NCI-H146 treated with DMSO at 0.1 percent for 48 hours (cell line): ENCODE measurements around the gene COL18A1.

Experiments
- DNase-seq: peaks from one replicate; lab custom pipeline; 2025; ENCODE audit not compliant: unreplicated experiment; lab: John Stamatoyannopoulos, UW

Gene COL18A1

DNA sequence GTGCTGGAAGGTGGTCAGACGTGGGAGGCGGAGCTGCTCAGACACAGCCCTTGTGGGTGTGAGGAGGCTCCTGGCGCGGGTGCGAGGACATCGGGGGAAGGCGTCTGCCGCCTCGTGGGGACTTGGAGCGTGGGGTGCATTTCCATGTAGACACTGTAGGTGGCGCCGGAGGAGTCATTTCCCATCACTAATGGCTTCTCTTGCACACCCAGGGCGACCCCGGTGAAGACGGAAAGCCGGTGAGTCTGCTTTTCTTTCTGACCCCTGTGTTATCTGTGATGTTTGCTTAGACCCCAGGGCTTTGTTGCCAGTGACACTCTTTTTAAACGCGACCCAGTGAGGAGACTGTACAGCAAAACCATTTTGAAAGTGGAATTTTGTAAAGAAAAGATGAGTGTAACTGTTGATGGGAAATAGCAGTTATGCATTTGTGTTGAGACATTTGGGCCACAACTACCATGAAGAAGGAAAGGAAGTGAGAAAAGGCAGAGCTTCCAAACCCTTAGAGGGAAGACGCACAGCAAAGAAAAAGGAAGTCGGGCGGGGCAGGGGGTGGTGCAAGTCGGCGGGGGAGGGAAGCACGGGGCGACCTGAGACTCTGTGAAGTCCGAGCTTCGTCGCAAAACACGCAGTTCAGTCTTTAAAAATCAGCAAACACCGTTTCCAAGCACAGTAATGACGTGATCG, 73.3 kb downstream of the COL18A1 start:
- DNase-seq = no peak

DNA sequence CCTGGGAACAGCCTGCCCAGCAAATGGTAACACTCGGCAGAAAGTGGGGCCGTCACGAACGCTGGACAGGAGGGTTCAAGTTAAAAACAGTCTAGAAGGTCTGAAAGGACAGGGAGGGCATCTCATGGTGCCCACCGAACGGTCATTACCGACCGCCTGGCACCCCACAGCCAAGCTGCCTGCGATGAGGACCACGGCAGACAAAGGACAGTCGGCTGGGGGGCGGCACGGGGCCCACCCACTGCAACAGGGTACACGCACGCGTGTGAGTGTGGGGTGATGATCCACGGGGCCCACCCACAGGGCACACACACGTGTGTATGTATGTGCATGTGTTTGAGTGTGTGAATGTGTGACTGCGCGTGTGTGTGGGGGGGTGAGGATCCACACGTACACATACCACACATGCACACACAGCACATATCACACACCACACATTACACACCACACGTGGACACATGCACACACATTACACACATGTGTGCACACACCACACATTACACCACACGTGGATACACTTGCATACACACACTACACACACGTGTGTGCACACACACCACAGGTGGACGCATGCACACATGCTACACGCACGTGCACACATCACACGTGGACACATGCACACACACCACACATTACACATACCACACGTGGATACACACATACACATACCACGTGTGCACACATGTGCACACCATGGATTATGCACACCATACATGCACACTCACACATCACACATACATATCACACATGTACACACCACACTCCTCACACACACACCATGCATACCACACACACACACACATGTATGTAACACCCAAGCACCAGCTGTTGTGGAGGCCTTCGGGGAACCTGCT, 74.1 kb downstream of the COL18A1 start:
- DNase-seq = no peak

GRCh38 chr21:45479691-45480675, 75.0 kb downstream of the COL18A1 start:
- no peak for DNase-seq

DNA sequence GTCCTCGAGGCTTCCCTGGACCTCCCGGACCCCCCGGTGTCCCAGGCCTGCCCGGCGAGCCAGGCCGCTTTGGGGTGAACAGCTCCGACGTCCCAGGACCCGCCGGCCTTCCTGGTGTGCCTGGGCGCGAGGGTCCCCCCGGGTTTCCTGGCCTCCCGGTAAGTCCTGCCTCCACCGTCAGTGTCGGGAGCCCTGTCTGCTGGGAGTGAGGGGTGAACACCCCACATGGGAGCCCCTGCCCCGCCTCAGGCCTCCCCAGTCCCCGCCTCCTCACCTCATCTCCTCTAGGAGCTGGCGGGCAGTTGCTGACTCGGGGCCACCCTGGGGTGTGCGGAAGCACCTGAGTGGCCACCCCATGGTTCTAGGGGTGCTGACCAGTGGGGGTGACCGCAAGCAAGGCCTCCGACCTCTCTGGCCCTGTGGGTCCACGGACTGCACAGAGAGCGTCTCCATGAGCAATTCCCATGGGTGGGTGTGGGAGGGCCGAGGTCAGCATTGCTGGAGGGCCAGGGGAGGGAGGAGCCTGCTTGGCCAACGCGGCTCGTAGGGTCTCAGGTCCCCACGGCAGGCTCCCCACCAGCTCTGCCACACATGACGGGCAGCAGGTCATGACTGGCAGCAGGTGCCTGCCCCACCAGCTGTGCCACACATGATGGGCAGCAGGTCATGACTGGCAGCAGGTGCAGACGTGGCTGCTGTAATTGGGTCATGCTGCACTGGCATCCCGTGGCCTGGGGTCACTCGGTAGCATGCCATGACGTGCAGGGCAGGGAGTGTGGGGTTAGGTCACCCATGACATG, 75.9 kb downstream of the COL18A1 start:
- DNase-seq = no peak

DNA sequence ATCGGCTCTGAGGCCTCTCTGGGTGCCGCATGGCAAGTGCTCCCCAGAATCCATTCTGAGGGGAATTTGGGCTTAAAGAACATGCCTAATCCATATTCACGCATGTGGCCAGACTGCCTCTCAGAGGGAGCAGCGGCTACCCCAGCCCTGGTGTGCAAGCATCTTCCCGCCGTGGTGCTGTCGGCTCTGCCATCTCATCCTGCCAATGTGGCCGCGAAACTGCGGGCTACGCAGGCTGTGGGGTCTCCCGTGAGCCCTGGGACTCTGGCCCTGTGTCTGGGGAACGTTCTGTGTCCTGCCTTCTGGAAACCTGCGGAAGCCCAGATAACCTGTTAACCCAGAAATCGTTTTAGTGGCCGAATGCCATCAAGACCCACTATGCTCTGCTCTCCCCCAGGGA, 76.6 kb downstream of the COL18A1 start:
- DNase-seq = no peak

DNA sequence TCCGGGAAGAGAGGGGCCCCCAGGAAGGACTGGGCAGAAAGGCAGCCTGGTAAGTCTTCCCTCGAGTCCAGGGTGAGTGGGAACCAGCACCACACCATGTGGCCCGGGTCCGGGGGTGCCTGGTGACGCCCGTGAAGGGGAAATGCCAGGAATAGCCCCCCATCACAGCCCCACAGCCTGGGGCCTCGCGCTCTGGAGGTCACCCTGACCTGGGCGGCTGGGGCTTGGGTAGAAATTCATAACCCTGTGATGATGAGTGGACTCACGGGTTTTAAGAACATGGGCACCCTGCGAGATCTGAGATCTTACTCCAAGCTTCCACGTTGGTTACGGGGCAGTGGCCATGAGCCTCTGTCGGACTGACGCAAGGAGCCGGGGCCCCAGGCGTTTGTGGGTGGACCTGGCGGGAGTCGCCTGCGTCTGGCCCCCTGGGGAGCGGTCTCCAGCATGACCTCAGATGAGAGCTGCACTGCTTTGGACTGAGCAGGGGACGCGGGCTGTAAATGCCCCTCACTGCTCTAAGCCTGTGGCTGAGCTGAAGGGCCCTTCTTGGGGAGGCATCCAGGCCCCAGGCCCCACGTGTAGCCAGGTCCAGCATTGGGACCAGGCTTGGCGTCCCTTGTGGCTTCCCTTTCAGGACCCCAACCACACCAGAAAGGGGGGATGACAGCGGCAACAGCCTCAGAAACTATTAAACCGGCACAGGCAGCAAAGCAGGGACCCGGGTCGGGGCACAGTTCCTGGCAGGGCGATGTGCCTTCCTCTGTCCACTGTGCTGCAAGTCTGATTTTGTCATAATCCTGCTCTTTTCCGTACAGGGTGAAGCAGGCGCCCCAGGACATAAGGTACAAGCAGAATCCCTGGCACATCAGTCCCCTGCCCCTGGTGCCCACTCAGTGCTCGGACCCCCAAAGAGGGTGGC, 77.3 kb downstream of the COL18A1 start:
- DNase-seq = no peak

DNA sequence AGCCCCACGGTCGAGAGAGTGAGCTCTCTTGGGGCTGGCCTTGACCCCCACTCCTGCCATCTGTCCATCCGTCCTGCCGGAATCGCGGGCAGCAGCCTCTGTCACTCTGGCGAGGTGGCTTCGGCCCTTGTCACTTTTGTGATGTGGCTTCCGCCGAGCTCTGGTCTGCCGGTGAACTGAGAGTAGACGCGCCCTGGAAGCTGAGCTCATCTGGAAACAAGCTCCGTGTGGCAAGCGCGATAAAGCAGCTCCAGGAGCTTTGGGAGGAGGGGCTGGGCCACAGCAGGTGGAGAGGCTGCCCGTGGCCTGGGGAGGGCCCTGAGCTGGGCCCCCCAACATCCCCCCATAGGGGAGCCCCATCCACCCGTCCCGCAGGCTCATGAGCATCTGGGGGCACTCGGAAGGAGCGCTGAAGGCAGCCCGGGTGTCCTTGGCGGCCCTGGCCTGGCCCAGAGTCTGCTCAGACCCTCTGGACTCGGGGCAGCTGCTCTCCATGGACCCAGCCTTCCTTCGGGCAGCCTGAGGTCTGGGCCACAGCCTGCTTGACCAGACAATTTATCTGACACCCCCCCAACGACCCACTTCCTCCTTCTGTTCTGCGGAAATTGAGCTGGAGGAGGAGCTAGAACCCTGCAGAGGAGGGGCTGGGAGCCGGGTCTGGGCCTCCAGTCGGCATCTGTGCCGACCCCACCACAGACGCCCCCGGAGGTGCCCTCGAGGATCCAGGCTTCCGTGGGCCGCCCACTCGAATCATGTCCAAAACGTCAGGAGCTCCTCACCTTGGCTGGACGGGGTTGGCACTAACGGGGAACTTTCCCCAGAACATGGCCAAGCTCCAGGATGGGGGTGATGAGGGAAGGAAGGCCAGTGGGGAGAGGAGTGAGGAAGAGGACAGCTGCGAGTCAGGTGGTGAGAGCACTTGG, 78.2 kb downstream of the COL18A1 start:
- DNase-seq = no peak

GRCh38 chr21:45484318-45484717, 79.4 kb downstream of the COL18A1 start:
- DNase-seq = no peak

DNA sequence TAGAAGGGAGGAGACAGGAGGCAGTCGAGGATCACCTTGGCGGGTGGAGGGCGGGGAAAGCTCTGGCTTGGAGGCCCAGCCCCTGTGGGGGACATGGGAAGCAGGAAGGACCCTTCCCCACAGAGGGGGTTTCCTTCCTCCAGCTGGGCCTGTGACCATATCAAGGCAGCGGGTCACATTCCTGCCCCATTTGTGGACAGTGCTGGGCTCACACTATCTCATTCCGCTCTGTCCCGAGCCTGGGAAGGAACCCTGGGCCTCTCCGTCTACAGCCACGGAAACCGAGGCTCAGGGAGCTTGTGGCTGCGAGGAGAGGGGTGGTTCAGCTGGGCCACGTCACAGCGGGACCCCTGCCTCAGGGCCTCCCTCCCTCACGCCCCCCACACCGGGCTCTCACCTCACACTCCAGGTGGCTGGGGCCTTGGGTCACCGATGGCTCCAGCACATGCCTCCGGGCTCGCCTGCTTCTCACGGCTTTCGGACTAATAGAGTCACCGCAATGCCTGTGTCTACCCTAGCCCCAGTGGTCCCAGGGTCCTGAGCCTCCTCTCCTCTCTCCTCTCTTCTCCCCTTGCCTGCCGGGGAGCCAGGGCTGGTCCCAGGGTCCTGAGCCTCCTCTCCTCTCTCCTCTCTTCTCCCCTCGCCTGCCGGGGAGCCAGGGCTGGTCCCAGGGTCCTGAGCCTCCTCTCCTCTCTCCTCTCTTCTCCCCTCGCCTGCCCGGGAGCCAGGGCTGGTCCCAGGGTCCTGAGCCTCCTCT, 80.9 kb downstream of the COL18A1 start:
- no peak for DNase-seq

DNA sequence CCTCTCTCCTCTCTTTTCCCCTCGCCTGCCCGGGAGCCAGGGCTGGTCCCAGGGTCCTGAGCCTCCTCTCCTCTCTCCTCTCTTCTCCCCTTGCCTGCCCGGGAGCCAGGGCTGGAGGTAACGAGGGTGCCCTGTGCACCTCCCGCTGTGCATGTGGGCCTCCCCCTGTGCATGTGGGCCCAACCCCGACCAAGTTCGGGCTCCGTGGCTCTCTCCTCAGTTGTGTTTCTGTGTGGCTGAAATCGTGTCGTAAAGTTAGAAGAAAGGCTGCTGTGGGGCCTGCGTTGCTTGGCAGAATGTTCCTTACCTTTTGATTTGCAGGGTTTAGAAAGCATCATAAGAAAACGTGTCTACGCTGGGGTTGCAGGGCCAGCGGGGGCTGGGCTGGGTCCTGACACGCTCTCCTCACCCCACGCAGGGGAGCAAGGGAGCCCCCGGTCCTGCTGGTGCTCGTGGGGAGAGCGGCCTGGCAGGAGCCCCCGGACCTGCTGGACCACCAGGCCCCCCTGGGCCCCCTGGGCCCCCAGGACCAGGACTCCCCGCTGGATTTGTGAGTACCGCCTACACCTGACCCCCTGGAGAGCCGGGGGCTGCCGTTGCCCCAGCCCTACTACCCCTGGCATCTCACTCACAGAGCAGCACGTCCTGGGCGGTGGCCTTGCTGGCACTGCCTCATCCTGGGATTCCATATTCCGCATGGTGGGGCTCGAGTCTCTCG, 81.6 kb downstream of the COL18A1 start:
- DNase-seq = no peak

- no peak for DNase-seq
Measured at GRCh38 chr21:45487161-45487806, 82.3 kb downstream of the COL18A1 start.

GRCh38 chr21:45487891-45488600, 83.1 kb downstream of the COL18A1 start:
- no peak for DNase-seq

DNA sequence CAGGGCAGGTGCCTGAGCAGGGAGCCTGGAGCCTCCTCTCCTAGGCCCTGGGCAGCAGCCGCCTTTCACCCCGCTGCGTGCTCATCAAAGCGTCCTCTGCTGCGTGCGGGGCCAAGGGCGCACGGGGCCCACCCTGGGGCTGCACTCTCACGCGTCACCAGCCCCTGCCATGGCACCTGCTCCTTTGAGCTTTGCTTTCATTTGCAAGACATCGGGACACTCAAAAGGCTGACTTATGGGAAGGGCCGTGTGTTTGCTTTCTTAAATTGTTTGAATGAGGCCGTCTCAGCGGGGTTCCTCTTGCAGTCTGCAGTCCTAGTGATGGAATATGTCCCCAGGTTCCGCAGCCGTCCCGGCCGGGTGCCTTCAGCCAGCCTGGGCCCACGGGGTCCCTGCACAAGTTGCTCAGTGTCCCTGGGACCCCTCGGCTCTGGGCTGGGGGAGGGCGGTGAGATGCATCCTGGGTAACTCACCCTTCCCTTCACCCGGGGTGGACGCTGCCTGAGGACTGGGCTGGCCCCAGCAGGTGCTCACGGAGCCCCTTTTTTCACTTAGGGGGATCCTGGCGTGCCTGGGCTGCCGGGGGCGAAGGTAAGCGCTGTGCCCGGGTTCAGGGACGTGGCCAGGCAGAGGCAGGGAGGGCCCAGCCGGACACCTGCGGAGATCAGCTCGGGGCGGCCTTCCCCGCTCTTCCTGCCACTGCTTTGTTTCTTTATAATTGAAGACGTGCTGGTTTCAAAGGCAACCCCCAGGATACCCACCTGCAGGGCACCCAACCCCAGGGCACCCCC, 84.2 kb downstream of the COL18A1 start:
- no peak for DNase-seq

GRCh38 chr21:45489722-45489982, 84.7 kb downstream of the COL18A1 start:
- DNase-seq = no peak

- no peak for DNase-seq
Measured at GRCh38 chr21:45490049-45490731, 85.2 kb downstream of the COL18A1 start.
